Esophagus muscularis mucosa (tissue), 3 donors: Measurements from ENCODE around the gene LGR4.

Experiments
- POLR2AphosphoS5 ChIP-seq, 2 donors: sonication (generic); formaldehyde crosslinking; IDR thresholded peaks; one replicate each; pipeline ENCODE4 v1.6.1; 2017; ENCODE audit warnings: antibody characterized with exemption in 2 of 2
- TF ChIP-seq, protein P1 (sequence below), 3 experiments: fragments of 200-600 bp in 2 of 3; fragments of 450-650 bp in 1 of 3; sonication (generic) in 2 of 3; IDR thresholded peaks; one replicate each; pipeline ENCODE4 v1.5.1; 2017 to 2019; ENCODE audit warnings: antibody characterized with exemption in 3 of 3, mild to moderate bottlenecking in 2 of 3, moderate library complexity in 1 of 3

DNA sequence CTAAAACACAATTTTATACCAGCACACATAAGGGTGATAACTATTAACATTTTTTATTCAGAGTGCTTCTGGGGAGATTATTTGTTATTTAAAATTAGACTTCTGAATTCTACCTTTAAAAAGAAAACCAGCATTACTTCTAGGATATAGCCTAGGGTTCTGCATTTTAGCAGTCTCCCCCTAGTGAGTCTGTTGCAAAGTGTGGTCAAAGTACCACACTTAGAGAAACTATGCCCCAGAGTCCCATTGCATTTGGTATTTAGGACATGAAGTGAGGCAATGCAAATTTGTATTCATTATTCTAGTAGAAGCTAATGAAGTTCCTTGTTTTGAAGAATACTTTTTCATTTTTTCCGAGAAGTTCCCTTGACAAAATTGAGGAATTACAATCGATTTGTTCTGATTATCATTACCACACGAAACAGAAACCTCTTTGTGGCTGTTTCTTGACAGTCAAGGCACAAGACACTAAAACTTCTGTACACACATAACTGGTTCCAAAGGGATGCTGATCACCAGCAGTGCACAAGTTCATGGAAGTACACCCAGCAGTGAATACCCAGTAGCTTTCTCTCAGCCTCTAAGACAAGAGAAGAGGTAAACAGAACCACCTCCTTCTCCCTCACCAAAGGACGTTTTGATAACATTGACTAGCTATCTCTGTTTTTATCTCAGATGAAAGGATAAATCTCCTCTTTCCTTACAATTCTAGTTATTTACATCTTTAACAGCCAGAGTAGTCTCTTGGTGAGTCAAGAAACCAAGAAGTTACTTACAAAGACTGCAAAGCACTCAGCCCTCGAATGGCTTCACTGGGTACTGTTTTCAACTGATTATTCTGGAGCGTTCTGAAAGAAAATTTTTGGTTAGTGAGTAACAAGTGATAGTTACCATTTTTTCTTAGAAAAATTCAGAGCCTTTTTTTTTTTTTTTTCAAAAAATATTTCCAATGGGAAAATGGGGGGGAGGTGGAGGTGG, 82.0 kb downstream of the LGR4 start:
- TF ChIP-seq POLR2AphosphoS5 (IDR thresholded peaks at IDR 0.05): no peak
- TF ChIP-seq, protein P1, sequence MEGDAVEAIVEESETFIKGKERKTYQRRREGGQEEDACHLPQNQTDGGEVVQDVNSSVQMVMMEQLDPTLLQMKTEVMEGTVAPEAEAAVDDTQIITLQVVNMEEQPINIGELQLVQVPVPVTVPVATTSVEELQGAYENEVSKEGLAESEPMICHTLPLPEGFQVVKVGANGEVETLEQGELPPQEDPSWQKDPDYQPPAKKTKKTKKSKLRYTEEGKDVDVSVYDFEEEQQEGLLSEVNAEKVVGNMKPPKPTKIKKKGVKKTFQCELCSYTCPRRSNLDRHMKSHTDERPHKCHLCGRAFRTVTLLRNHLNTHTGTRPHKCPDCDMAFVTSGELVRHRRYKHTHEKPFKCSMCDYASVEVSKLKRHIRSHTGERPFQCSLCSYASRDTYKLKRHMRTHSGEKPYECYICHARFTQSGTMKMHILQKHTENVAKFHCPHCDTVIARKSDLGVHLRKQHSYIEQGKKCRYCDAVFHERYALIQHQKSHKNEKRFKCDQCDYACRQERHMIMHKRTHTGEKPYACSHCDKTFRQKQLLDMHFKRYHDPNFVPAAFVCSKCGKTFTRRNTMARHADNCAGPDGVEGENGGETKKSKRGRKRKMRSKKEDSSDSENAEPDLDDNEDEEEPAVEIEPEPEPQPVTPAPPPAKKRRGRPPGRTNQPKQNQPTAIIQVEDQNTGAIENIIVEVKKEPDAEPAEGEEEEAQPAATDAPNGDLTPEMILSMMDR (IDR thresholded peaks at IDR 0.05): no peak
